IPS-11a (cell line): ENCODE results near the gene PLB1.

ENCODE experiments used
- H3K4me3 ChIP-seq: one replicate; pipeline ENCODE4 v1.5.1; 2013; ENCODE audit warnings: low read depth, low read length, control low read depth

The PLB1 gene

DNA sequence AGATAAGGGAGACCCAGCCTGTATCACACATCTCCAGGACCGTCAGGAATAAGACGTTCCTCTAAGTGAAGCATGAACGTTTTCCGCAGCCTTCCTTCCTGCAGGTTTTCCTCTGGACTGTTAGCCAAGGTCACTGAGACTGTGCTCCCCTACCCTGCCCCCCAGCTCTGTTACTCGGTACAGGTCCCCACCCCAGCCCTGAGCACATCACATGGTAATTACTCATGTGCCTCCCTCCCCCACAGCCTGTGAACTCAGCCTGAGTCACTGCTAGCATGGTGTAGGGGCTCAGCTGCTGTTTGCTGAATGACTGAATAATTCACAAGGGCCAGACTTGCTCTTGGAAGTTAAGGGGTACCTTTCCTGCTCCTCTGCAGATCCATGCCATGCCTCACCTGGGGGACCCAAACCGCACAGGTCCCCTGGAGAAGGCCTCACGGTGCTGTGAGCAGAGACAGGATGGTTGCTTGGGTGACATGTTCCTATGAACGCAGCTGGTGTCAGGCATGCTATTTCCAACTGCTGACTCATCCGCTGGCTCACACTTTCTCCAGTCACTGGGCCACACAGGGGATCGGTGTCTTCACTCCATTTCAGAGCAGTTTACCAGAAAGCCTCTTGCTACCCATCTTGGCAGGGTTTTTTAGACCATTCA is 88.2 kb downstream of the PLB1 start:
- no peak overlapping the region for H3K4me3 ChIP-seq

DNA sequence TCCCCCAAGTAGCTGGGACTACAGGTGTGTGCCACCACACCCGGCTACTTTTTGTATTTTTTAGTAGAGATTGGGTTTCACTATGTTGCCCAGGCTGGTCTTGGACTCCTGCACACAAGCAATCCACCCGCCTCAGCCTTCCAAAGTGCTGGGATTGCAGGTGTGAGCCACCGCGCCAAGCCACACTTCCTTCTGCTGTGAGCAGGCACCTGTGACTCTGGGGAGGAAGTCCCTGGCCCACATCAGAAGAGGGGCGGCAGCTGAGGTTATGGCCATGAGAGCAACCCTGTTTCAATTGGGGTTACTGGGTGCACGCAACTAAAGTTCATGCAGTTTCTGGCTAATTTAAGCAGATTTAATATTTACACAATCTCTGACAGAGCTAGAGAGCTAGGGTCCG is 91.0 kb downstream of the PLB1 start:
- H3K4me3 ChIP-seq, result no peak overlapping the region

DNA sequence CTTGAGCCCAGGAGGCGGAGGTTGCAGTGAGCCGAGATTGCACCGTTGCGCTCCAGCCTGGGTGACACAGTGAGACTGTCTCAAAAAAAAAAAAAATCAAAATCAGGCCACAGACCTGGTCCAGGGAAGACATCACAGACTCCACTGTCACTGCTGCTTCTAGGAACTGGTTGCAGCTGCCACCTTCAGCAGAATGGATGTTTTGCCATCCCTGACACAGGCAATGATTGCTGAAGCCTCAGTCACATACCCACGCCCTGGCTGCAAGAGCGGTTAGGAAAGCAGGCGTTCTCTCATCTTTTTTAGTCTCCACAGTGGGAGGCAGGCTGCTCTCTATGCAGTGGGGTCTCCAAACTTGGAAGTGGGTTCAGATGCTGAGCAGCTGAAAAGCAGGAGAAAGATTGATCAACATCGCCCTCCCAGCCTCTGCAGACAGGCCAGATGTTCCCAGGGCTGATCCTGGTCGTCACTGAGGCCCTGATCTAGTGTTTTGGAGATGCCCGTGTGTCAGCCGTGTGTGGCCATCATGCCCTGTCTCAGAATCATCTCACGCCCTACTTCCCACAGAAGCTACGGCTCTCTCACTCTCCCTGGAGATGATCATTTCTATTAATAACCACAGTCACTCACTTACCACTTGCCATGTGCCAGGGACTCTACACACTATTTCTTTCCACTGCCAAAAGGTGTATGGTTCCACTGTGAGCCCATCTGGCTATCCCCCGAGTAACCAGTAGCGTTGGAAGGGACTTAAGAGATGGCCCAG is 91.8 kb downstream of the PLB1 start:
- H3K4me3 ChIP-seq, result no peak overlapping the region

DNA sequence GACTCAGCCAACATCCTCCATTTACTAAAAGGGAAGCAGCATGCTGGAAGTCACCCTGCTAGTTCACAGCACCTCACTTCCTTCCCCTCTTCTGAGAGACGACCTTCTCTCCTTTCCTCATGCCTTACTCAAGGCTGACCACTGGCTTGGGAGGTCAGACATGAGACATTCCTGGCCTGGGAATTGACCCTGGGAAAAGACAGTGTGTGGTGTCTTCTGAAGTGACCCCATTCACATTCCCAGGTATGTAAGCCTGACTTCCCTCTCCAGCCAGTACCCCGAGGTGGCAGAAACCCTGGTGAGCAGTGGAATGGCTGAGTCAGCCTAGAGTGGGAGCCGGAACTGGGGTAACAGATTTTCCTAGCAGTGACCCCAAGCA is 92.4 kb downstream of the PLB1 start:
- H3K4me3 ChIP-seq, result no peak overlapping the region

DNA sequence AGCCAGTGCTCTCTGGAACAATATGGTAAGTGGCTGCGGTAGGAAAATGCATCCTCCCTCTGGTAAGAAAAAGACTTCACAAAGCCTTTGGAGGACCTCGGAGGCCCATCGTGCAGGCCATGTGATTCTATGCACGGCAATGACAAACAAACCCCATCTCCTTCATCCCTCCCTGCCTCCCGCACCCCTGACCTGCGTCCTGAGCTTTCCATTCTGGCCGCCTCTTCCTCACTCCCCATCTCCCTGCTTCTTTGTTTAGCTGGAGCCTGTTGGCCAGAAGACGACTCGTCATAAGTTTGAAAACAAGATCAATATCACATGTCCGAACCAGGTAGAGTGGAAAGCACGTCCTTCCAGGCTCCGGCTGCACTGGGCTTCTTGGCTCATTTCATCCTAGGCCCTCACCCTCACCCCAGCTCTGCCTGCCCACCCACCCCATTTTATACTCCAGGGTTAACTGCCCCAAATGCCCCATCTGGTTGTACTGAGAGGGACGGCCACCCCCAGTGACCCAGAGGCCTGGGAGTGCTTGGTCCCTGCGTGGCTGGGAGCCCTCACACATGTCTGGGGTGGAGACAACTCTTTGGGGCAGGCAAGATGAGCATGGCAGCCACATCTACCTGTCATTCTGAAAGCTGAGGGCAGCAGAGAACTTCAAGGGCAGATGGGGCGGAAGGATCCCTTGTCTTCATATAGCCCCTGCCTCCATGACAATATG is 94.0 kb downstream of the PLB1 start:
- H3K4me3 ChIP-seq, result no peak overlapping the region

DNA sequence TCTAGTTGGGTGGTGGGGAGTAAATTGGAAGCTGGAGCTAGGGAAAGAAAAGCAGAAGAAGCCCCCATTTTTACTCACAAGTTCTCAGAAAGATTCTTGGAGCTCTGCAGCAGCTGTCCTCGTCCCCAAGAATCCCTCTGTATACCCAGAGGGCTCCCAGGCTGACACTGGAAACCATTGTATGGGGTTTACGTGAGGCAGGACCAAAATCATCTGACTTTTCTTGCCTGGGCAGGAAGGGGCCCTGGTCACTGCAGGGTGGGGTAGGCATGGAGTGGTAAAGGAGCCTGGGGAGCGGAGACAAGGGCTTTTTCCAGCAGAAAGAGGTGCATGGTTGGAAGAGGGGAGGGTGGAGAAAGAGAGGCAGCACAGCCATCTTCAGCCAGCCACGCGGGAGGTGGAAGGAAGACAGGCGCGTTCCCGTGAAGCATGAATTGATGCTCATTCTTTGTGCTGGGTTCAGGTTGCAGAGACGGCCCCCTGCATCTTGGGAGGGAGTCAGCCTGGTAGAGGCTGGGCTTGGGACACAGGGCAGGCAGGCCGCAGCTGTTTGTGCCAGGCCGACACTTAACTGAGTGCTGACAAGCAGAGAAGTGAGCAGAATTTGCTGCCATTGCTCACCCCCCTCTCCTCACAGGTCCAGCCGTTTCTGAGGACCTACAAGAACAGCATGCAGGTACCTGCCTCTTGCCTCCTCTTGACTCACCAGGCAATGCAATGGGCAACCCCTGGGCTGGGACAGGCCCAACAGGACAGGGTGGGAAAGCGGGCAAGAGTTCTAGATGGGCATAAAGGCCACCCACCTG is 94.8 kb downstream of the PLB1 start:
- no peak overlapping the region for H3K4me3 ChIP-seq

DNA sequence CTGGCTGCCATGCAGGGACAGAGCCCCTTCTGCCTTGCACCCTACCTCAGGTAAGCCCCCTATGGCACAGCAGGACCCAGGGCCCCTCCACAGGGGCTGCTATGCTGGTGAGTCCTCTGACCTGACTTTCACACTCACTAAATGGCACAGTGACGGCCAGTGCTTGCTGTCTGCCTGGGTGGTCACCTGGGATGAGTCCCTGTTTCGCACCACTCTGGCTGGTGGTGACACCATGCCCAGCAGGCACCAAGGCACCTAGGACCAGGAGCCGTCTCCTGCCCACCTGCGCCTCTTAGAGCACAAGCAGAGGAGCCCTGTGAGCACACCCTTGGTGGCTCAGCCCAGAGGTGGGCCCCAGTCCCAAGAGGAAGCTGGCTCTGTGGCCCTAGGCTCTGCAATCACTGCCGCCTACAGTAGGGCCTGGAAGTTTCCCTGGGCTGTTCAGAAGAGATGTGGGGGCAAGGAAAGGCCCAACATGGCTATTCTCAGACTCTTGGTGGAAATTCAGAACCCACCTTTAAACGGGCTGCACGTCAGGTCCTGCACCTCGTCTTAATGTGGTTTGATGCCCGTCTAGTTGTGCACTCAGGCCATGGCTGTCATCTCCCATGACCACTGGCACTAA is 96.0 kb downstream of the PLB1 start:
- H3K4me3 ChIP-seq, result no peak overlapping the region

DNA sequence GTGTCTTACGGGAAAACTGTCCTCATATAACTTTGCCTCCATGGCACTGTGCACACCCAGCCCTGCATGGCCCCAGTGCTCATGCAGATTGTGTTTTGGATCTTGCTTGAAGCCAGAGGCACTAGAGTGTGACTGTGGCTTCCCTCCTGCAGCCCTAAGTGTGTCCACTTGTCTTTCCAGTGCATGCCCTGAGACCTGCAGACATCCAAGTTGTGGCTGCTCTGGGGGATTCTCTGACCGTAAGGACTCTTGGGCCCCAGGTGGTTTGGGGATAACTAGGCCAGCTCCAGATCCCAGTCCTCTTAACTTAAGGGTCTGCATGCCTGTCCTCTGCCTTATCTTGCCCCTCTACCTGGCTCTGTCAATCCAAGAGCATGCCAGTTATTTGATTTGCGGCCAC is 96.6 kb downstream of the PLB1 start:
- no peak overlapping the region for H3K4me3 ChIP-seq

DNA sequence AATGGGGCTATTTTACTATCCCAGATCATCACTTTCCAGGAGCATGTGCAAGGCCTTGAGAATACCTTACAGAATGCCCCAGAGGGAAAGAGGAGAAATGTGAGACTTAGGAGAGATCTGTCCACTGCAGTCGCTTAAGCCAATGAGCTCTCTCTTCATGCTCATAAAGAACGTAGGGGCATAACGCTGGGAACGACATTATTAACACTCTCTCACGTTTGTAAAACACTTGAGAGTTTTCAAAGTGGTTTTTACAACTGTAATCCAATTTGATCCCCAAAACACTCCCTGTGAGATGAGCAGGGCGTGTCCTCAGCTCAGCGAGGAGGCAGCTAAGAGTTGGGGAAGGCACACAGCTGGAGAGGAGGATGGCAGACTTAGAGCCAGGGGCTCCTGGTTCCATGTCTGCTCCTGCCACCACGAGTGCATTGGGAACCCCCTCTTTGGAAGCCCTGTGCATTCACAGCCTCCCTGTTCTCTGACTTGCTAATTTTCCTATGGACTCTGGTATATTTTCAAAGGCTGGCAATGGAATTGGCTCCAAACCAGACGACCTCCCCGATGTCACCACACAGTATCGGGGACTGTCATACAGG is 97.4 kb downstream of the PLB1 start:
- no peak overlapping the region for H3K4me3 ChIP-seq

DNA sequence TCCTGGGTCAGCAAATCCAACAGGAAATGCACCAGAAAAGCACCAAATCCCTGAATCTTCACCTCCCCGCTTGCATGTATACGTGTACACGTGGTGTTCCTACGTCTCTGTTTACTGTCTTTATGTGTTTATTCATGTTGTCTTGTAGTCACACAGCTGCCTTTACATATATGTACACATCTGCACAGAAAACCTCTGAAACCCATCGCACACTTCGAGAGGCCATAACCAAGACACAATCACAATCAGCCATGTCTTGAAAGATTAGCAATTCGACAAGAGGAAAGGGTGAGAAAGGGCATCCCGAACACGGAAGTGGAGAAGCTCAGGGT is 98.1 kb downstream of the PLB1 start:
- no peak overlapping the region for H3K4me3 ChIP-seq

DNA sequence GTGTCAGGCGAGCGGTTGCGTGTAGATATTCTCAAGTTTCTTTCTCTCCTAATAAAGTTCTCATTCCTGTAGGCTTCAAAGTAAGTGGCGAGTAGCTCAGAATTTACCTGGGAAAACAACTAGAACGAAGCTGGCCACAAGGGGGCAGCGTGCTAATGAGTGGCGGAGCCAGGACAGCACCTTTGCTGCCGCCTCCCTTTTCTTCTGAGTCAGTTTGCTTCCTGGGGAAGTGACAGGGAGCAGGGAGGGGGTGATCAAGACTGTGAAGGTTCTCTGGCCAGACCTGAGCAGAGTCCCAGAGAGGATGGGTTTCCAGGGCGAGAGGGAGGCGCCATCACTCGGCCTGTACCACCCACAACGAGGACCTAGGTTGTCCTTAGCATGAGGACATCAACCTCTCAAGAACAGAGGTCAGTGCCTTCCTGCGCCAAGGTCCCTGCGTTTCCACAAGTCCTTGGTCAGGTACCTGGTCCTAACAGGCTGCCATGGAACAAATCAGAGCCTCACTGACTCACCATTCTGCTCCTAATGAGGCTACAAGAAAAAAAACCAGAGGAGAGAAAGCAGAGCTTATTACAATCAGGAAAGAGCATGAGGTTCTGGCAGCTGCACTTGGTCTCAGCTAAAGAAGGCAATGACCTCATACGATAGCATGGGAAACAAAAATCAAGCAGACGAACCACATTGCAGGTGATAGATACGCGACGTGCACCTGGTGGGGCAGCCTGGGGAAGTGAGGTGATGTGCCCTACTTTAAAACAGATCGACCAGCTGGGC is 98.7 kb downstream of the PLB1 start:
- no peak overlapping the region for H3K4me3 ChIP-seq

DNA sequence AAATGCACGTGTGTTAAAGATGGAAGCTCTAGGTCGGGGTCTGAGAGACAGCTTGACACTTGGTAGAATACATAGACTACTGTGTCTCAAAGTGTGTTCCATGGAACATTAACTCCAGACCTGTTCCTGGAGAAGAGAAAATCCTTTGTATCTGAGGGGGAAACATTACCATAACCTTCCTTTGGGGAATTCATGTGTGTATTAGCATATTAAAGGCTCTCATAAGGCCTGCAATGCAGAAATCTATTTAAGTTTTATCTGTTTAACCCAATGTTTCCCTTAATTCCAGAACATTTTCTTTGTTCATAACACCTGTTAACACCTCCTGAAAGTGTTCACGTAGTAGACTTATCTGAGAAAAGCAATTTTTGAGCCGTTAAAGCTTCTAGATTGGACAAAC is 99.5 kb downstream of the PLB1 start:
- no peak overlapping the region for H3K4me3 ChIP-seq

DNA sequence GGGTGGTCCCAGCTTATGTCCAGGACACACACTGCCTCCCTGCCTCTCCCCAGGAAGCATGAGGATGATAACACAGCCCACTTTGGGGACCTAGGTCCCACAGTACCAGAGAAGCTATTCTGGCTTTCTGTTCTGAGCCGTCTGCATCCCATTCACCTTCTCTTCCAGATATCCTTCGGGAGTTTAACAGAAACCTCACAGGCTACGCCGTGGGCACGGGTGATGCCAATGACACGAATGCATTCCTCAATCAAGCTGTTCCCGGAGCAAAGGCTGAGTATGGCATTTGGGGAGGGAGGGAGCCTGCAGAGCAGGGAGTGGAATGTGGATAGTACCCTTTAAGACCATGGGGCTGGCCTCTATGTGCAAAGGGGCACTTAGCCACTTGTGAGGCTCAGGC is 102.6 kb downstream of the PLB1 start:
- no peak overlapping the region for H3K4me3 ChIP-seq

DNA sequence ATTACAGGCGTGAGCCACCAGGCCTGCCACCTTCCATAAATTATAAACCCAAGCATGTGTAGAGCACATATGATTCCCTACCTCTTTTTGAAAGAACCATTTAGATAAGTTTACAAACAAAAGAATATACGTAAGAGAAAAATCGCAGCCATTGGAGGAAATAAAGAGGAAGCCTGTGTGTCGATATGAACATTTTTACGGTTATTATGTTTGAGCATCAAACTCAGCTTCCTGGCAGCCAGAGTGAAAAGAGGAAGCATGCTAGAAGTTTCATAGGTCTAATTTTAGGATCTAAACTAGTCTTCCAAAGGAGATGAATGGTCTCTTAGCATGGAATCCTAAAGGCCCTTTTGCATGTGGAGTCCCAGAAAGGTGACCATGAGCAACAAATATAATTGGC is 104.3 kb downstream of the PLB1 start:
- no peak overlapping the region for H3K4me3 ChIP-seq

DNA sequence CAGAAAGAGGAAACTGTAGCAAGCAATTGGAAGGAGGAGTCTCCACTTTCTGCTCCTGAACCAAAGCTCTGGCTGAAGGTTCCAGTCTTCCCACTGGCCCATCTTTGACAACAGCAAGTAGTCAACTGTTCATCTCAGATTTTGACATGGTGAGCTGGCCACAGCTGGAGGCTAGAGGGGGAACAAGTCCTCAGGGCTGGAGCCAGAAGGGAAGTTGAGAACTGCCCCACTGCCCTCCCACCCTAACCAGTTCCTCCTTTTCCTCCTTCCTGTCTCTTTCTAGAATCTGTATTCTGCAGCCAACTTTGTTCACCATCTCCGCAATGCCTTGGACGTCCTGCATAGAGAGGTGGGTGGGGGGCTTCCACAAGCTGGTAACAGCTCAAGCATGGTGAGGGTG is 105.8 kb downstream of the PLB1 start:
- no peak overlapping the region for H3K4me3 ChIP-seq

DNA sequence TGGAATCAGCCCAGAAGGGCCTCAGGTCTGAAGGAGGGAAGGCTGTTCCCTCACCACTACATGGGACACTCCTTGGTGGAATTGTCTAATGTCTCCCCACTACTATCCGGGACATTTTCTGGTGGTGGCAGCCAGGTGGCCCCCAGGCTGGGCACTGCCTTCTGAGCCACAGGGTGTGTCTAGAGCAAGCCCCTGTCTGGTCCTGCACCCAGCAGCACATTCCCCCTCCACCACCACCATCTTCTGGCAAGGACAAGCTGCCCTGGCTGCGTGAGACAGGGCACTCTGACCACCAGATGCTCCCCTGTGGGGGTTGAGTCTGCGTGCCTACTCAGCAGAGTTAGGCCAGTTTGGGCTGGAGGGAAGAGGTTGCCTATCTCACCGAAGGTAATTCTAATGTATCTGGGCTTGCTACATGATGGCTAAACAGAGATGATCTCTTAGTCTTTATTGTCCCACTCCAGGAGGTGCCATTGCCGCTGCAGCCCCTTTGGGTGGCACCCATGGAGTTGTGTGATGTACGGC is 106.3 kb downstream of the PLB1 start:
- H3K4me3 ChIP-seq, result no peak overlapping the region

DNA sequence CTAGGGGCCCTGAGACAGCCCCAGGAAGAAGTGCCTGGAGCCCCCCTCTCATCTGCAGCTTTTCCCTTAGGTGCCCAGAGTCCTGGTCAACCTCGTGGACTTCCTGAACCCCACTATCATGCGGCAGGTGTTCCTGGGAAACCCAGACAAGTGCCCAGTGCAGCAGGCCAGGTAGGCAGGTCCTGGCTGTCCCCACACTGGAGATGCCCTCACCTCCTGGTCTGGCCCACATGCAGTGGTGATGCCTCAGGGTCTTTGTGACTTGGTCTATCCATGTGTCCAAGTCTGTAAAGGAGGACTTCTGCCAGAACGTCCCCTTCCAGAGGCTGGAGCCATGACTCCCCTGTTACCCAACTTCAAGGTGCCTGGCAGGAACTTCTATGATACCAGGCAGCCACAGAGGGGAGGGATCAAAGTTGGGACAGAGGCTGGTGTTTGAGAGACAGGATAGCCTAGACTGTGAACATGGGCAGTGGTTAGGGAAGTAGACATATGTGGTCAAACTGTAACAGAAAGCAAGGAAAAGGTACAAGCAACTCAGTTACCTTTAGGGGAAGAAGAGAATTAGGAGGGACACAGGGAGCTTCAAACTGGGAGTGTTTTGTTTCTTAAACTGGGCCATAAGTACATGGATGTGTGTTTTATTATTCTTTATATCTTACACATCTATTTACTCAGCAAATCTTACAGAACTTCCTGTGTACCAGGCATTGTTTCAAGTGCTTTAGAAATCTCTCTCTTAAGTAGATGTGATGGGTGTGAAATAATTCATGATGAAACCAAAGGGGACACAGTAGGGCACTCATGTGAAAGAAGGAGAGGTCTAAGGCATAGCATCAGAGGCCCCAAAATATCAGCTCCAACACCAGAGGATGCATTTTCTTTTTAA is 107.1 kb downstream of the PLB1 start:
- H3K4me3 ChIP-seq, result no peak overlapping the region

DNA sequence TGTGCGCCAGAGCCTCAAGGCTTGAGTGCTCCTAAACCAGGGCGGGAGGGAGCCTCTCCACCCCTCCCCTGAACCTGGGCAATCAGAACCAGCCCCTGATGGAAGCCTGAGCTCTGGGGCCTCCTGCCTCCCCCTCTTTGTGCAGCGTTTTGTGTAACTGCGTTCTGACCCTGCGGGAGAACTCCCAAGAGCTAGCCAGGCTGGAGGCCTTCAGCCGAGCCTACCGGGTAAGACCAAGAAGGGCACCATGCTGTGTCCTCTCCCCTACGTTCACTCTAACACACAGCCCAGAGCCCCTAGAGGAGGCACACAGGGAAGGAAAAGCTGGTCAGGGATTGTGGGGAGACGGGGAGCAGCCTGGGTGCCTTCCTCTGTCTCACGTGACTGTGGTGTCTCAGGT is 108.0 kb downstream of the PLB1 start:
- no peak overlapping the region for H3K4me3 ChIP-seq
